ENCODE data around the gene TAS1R3.

DNA sequence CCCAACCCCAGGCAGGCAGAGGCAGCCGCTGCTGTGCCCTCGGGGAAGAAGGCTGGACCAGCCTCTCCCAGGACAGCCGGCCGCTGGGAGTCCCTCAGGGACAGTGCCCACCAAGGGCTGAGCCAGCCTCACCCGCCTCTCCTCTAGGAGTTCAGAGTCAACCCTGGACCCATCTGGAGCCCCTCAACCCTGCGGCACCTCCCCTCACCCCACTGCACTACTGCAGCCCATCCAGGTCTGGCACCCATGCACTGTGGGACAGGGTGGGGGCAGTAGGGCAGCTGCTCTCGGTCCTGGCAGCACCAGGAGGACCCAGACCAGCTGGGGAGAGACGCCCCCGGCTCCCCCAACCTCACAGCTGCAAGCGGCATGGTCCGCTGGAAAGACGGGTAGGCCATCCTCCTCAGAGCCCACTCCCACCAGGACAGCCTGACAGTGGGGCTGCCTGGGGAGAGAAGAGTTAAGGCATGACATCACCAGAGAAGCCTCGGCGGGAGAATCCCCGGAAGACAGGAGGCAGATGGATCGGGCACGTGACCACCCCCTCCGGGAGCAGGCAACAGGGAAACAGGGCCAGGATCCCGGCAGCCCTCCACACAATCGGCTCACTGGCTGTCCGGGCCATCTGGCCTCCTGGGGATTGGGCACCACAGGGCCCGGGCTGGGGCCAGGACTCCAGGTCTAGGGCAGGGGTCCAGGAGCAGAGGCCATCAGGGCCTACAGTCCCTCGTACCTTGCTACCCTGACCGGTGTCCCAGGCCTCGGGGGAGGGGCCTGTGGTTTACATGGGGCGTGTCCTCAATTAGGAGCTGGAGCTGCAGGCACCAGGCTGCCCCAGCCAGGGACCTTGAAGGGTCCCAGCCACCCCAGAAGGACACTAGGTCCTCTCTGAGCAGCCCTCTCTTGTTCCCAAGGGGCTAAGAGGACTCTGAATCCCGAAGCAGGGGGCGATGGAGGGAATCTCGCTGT lies 26.5 kb upstream of the TAS1R3 start:
- no peak for TF ChIP-seq GATA2 (IDR thresholded peaks at IDR 0.05; ENCODE audit: low read depth, low read length)
- TF ChIP-seq GATA3 (IDR thresholded peaks at IDR 0.05; ENCODE audit: low read depth, low read length) = no peak
